Daoy (cell line): ENCODE results near the gene ADCY1. TPM values are rescaled to one million over a fixed set of nuclear protein-coding genes. Genes with fewer than 3 reads are reported as not detected.
A peak's percentile ranks its signal among the peaks of the same experiment; 100 is the strongest.

Source experiments
- DNase-seq: peaks from one replicate; pipeline ENCODE4 v3.0.0-alpha.2; 2015; ENCODE audit warnings: low read depth
- total RNA-seq: library from RNA; depleted of rRNA; stranded (reverse); fragments of >200 nt; shearing (Covaris generic); gene quantifications from 2 replicates; pipeline ENCODE4 v1.2.3, GENCODE V29; 2014

ADCY1 gene
- total RNA-seq, 1 experiment from 2014 or later: 0.34 TPM

GRCh38 chr7:45689797-45690761 lies 115.9 kb downstream of the ADCY1 start:
- no peak for DNase-seq

- no peak for DNase-seq
These were observed 116.6 kb downstream of the ADCY1 start for GRCh38 chr7:45690762-45691150.

GRCh38 chr7:45691155-45691656 lies 117.0 kb downstream of the ADCY1 start:
- DNase-seq: no peak

GRCh38 chr7:45692031-45692430 lies 117.9 kb downstream of the ADCY1 start:
- DNase-seq: no peak

GRCh38 chr7:45695249-45695995 lies 121.3 kb downstream of the ADCY1 start:
- no peak for DNase-seq

GRCh38 chr7:45696476-45696875 lies 122.3 kb downstream of the ADCY1 start:
- DNase-seq: no peak

GRCh38 chr7:45697576-45698136 lies 123.5 kb downstream of the ADCY1 start:
- peak; percentile 20 for DNase-seq

- DNase-seq: no peak
These were observed 124.3 kb downstream of the ADCY1 start for GRCh38 chr7:45698303-45699014.

- DNase-seq: no peak
These were observed 124.8 kb downstream of the ADCY1 start for GRCh38 chr7:45699015-45699309.

- DNase-seq: no peak
These were observed 125.7 kb downstream of the ADCY1 start for GRCh38 chr7:45699726-45700390.

GRCh38 chr7:45700556-45700955 lies 126.4 kb downstream of the ADCY1 start:
- no peak for DNase-seq

GRCh38 chr7:45701701-45702510 lies 127.7 kb downstream of the ADCY1 start:
- no peak for DNase-seq

GRCh38 chr7:45702751-45703150 lies 128.6 kb downstream of the ADCY1 start:
- DNase-seq: no peak

- no peak for DNase-seq
These were observed 129.2 kb downstream of the ADCY1 start for GRCh38 chr7:45703373-45703821.

- DNase-seq: no peak
These were observed 129.9 kb downstream of the ADCY1 start for GRCh38 chr7:45703911-45704682.

- no peak for DNase-seq
These were observed 130.5 kb downstream of the ADCY1 start for GRCh38 chr7:45704683-45705016.

GRCh38 chr7:45708046-45708950 lies 134.1 kb downstream of the ADCY1 start:
- DNase-seq: no peak

- no peak for DNase-seq
These were observed 135.2 kb downstream of the ADCY1 start for GRCh38 chr7:45709168-45710042.
